Right kidney (tissue), 1 donor: ENCODE measurements around the gene CLDN5.
"Not testable (repeated sequence)": the region's sequence is repeated elsewhere in the genome, so short reads cannot be mapped to it uniquely, and the experiment has no call there.

Source experiments
- DNase-seq: peaks from one replicate; pipeline ENCODE4 v3.0.0-alpha.2; 2016

Gene CLDN5

DNA sequence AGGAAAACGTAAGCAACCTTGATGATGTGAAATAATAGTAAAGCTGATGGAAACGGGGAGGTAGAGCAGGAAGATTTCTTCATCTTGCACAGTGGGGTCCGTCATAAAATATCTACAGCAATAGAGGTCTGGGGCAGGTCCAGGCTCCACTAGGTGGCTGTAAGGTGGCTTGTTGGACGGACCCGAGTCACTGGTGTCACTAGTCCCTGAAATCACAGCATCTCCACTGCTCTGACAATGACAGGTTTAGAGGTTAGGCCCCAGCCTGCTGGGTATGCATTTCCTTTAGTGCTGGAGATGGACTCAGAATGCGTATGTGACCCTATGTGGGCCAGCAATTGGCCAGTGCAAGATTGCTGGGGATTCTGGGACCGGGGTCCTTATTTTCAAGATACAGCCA is 25.2 kb upstream of the CLDN5 start:
- DNase-seq: no peak

DNA sequence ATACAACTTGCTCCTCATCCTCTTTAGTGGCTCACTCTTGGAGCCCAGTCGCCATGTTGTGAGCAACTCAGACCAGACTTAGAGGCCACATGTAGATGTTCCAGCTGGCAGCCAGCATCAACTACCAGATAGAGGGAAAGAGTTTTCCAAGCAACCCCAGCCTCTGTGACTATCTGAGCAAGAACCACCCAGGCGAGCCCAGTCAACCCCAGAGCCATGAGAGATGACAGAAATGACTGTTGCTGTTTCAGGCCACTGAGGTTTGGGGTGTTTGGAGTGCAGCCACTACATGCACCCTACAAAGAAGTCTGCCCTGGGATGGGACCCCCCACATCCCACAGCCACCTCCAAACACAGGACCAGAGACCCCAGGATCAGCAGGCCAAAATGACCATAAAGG is 24.8 kb upstream of the CLDN5 start:
- no peak for DNase-seq

DNA sequence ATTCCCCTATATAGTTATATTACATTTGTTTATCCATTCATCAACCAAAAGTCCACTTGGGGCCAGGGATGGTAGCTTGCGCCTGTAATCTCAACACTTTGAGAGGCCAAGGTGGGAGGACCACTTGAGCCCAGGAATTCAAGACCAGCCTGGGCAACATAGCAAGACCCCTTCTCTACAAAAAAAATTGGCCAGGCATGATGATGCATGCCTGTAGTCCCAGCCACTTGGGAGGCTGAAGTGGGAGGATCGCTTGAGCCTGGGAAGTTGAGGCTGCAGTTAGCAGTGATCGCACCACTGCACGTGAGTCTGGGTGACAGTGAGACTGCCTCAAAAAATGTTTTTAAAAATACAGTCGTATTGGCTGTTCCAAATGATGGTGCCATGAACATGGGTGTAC is 24.2 kb upstream of the CLDN5 start:
- not testable (repeated sequence) for DNase-seq

DNA sequence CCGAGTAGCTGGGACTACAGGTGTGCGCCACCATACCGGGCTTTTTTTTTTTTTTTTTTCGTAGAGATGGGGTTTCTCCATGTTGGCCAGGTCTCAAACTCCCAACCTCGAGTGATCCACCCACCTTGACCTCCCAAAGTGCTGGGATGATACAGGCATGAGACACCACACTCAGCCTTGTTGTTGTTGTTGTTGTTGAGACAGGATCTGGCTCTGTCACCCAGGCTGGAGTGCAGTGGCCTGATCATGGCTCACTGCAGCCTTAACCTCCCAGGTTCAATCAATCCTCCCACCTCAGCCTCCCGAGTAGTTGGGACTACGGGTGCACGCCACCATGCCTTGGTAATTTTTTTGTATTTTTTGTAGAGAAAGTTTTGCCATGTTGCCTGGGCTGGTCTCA is 23.4 kb upstream of the CLDN5 start:
- DNase-seq: no peak

DNA sequence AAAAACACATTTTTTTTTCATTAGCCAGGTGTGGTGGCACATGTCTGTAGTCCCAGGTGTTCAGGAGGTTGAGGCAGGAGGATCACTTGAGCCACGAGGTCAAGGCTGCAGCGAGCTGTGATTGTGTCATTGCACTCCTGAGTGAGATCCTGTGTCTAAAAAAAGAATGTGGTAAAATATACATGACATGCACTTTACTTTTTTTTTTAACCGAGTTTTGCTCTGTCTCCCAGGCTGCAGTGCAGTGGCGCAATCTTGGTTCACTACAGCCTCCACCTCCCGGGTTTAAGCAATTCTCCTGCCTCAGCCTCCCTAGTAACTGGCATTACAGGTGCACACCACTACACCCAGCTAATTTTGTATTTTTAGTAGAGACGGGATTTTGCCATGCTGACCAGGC is 22.5 kb upstream of the CLDN5 start:
- DNase-seq: no peak

DNA sequence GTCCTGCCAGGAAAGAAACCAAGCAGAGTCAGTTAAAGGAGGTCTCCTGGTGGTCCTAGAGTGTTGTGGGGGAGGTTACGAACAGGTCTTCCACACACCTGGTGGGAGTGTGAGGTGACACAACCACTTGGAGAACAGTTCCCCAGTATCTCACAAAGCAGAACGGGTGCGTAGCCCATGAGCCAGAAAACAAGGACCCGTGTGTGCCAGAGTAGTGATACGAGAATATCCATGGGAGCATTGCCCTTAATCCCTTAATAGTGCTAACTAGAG is 21.7 kb upstream of the CLDN5 start:
- no peak for DNase-seq

DNA sequence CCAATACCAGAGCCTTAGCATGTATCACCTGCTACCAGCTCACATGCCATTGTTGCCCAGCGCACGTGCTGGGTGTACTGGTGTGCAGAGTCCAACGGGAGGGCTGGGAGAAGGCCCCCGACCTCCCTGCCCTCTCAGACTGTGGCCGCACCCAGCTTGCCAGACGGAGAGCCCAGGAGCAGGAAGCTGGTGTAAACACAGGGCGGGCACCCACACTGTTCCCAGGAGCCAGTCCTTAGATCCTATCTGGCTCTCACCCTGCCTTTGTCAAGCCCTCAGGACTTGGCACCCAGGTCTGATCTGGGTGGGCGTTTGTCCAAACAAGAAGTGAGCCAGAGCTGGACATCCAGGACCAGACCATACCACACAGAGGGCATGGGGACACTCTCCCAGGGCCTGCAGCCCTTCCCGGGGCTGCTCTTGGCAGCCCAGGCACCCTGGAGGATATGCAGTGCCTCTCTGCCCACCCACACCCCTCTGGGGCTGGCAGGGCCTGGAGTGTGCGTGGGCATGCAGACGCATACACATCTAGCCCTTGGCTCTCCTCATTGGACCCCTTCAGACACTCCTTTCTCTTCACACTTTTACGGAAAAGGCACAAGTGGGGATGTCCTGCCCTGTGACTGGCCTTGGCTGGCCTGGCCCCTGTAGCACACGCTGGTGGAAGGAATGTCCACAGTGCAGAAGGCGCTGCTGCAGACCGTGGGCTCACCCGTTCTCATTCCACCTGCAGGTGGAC is 19.9 kb upstream of the CLDN5 start:
- DNase-seq: no peak

DNA sequence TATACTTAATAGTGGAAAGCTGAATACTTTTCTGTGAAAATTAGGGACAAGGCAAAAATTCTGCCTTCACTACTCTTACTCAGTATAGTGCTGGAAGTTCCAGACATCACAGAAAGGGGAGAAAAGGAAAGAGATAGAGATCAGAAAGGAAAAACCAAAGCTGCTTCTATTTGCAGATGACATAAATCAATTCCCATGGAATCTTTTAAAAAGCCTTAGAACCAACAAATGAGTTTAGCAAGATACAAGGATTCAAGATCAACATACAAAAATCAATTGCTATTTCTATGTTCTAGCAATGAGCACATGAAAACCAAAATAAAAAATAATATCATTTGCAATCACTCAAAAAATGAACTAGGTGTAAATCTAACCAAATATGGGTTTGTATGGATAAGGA is 16.2 kb upstream of the CLDN5 start:
- DNase-seq: no peak

DNA sequence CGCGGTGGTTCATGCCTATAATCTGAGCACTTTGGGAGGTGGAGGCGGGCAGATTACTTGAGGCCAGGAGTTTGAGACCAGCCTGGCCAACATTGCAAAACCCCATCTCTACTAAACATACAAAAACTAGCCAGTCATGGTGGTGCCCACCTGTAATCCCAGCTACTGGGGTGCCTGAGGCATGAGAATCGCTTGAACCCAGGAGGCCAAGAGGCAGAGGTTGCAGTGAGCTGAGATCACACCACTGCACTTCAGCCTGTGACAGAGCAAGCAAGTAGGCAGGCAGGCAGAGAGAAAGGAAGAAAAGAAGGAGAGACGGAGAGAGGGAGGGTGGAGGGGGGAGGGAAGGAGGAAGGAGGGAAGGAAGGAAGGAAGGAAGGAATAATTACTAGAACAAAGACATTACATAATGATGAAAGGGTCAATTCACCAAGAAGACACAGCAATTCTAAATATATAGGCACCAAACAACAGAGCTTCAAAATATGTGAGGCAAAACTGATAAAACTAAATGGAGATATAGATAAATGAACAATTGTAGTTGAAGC is 13.8 kb upstream of the CLDN5 start:
- DNase-seq: no peak

DNA sequence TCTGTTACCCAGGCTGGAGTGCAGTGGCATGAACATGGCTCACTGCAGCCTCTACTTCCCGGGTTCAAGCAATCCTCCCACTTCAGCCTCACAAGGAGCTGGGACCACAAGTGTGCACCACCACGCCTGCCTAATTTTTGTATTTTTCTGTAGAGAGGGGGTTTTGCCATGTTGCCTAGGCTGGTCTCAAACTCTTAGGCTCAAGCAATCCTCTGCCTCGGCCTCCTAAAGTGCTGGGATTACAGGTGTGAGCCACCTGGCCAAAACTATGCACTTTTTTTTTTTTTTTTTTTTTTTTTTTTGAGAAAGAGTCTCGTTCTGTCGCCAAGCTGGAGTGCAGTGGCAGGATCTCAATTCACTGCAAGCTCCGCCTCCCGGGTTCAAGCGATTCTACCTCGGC is 12.4 kb upstream of the CLDN5 start:
- DNase-seq: no peak

DNA sequence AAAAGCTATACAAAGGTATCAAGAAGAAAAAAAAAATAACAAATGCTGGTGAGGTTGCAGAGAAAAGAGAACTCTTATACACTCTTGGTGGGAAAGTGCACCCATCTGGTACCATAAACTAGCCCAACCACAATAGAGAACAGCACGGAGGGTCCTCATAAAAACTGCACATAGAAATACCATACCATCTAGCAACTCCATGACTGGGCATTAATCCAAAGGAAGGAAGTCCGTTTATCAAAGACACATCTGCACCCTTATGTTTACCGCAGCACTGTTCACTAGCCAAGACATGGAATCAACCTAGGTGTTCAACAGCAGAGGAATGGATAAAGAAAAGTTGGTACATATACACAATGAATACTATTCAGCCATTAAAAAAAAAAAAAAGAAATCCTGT is 10.8 kb upstream of the CLDN5 start:
- DNase-seq: no peak

DNA sequence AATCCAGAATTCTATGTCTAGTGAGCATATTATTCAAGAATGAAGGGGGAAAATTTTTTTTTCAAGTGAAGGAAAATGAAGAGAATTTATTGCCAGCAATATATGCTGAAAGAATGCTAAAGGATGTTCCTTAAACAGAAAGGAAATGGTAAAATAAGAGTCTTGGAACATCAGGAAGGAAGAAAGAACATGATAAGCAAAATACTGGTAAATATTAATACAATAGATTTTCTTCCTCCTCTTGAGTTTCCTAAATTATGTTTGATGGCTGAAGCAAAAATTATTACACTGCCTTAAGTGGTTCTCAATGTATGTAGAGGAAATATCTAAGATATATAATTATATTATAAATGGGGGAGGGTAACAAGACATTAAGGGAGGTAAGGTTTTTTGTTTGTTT is 9.6 kb upstream of the CLDN5 start:
- no peak for DNase-seq

DNA sequence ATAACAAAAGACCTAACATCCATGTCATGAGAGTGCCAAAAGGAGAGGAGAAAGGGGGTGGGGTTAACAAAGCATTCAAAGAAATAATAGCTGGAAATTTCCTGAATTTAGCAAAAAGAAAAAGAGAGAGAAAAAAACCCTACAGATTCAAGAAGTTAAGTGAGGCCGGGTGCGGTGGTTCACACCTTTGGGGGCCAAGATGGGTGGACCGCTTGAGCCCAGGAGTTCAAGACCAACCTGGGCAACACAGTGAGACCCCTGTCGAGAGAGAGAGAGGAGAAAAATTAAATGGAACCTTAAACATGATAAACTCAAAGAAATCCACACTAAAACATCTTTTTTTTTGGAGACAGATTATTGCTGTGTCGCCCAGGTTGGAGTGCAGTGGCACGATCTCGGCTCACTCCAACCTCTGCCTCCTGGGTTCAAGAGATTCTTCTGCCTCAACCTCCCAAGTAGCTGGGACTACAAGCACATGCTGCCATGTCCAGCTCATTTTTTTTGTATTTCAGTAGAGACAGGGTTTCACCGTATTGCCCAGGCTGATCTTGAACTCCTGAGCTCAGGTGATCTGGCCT is 8.9 kb upstream of the CLDN5 start:
- no peak for DNase-seq

DNA sequence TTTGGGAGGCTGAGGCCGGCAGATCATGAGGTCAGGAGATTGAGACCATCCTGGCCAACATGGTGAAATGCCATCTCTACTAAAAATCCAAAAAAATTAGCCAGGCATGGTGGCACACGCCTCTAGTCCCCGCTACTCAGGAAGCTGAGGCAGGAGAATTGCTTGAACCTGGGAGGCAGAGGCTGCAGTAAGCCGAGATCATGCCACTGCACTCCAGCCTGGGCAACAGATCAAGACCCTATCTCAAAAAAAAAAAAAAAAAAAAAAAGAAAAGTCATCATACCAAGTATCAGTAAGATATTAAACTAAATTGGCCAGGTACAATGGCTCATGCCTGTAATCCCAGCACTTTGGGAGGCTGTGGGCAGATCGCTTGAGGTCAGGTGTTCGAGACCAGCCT is 7.1 kb upstream of the CLDN5 start:
- DNase-seq: not testable (repeated sequence)

DNA sequence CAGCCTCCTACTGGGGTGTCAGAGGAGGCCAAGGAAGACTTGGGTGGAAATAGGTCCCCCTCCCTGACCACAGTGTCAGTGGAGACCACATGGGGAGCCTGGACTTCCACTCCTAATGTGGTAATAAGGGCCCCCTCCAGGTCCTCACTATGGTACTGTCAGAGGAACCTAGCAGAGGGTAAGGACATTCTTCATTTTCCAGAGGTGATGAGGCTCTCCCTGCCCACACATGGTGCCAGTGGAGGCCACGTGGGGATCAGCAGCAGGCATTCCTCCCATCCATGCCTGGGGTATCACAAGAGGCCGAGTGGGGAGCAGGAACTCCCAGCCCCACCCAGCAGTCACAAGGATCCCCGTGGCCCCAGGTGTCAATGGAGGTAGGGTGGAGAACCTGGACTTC is 6.5 kb upstream of the CLDN5 start:
- DNase-seq: no peak

DNA sequence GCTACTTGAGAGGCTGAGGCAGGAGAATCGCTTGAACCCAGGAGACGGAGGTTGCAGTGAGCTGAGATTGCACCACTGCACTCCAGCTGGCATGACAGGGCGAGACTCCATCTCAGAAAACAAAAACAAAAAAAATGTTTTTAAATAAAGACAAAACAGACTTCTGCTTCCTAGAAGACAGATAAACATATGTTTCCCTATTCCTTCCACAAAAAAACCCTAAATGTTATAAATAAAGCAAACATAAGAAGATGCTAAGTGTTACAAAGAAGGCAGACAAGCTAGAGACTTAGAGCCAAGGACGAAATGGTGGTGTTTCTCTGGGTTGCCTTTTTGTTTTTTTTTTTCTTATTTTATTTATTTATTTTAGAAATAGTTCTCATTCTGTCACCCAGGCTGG is 5.6 kb upstream of the CLDN5 start:
- DNase-seq: no peak

DNA sequence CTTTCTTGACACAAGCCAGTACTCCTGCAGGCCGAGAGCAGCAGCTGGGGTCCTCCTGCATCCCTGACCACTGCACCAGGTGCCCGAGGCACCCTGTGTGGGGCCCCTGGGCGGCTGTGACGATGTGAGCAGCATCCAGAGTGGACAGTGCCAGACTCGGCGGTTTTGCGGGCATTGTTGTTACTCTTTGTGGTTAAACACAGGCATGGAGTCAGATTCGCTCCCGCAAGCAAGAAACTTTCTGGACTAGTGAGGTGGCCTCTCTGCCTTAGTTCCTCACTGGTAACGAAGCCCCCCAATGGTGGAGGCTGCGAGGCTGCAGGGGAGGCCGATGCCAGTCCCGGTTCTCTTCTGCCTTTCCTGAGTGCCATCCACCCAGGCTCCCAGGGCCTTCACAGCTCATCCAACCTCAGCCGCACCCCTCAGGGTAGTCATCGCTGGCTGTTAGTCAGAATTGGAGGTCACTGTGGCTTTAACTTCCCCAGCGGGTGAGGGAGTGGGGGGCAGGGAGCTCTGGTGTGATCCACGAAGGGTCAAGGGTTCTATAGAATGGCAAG is 3.7 kb upstream of the CLDN5 start:
- DNase-seq: no peak

DNA sequence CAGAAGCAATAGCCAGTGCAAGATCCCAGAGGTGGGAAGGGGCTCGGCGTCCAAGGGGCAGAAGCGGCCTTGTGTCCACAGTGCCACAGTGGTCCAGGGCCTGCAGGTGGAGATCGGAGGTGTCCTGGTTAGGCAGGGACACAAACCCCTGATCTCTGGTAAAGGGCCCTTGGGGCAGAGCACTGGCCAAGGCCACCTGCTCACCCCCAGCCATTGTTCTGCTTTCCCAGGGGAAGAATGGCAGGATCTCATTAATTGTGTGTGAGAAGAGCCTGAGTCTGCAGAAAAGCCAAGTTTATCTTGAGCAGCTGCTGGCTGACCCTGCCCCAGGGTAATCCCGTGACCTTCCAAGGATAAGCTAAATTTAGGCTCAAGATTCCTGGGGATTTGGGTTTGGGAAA is 3.1 kb upstream of the CLDN5 start:
- DNase-seq: no peak

DNA sequence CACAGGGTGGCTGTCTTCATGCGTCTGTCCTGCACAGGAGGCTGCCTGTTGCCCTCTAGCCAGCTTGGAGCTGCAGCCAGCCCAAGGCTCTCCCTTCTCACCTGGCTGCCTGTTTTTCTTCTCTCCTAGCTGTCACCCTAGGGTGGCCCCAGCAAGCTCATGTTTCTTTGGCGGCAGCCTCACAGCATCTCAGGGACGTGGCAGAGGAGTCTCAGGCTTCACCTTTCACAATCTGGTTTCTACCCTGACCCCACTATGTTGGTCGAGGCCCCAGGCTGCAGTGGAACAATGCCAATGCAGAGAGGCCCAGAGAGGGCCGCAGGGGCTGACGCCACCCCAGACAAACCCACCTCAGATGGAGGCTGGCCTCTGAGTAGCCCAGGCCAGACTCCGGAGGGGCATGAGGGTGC is 2.5 kb upstream of the CLDN5 start:
- no peak for DNase-seq

DNA sequence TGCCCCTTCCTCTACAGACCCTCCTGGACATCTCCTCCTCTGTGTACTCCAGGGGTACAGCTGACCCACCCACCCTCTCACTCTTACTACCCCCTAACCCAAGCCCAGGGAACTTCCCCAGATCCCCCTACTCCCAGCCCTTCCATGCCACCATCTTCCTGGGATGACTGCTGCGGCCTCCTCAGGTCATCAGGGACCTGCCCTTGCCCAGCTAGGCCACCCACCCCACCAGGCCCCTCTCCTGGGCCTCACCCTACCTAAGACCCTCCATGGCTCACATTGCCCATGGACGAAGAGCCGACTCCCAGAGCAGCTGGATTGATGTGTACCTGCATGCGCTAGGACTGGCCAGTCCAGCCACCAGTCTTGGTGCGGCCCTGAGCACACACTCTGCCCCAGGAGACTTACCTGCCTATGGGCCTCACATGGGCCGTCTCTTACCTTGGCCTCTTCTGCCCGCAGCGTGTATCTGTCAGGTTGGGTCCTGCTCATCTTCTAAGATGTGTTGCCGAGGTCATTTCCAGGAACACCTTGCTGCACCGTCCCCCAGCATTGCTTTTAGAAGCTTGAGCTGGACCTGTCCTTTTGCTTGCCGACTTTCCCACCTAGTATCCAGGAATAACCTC is 2.0 kb upstream of the CLDN5 start:
- DNase-seq: no peak

DNA sequence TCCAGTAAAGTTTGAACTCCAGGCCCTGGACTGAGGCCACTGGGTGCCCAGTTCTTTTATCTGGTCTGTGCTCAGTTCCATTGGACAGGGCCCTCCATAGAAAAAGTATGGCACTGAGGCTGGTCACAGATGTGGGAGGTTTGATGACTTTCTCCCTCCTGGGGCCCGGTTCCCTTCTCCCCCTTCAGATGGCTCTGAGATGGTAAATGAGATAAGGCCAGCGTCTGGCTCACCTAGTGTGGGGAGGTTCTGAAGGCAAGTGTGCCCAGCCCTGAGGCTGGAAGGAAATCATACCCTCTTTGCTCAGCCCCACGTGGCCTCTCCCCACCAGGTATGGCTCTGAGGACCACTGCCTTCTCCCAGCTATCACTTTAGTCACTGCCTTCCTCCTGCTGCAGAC is 1.5 kb upstream of the CLDN5 start:
- no peak for DNase-seq

DNA sequence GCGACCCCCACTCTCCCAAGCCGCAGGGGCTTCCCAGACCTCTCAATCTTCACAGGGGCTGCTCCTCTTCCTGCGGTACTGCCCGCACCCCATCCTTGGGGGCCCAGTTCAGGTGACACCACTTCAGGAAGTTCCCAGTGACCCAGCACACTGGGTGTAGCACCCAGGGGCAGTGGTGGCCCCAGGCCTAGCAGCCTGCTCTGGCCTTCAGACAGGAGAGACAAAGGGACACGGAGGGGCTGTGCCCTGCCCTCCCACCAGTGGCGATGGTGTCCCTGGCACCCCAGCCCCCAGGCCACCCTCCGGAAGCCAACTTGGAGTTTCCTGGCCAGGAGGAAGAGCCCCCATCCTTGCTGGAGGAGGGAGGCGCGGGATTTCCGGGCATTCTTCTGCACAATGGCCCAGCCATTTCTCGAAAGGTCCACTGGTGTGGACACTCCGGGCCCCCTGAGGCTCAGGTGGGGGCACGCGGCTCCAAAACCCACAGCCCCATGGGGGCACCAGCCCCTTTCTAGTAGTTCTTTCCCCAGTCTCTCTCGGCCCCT is 978 bp upstream of the CLDN5 start:
- DNase-seq: no peak
